TTC549 (cell line): ENCODE results near the gene TMEM94.
"Not testable (repeated sequence)": the region's sequence is repeated elsewhere in the genome, so short reads cannot be mapped to it uniquely, and the experiment has no call there.

Experiments used
- FAIRE-seq: peaks from 2 replicates; lab custom pipeline; 2012; peaks lifted over from hg19 to GRCh38; lab: Jason Lieb, UNC

Gene TMEM94

GRCh38 chr17:75511610-75512575 is 55.5 kb downstream of the TMEM94 start:
- FAIRE-seq, result no peak

DNA sequence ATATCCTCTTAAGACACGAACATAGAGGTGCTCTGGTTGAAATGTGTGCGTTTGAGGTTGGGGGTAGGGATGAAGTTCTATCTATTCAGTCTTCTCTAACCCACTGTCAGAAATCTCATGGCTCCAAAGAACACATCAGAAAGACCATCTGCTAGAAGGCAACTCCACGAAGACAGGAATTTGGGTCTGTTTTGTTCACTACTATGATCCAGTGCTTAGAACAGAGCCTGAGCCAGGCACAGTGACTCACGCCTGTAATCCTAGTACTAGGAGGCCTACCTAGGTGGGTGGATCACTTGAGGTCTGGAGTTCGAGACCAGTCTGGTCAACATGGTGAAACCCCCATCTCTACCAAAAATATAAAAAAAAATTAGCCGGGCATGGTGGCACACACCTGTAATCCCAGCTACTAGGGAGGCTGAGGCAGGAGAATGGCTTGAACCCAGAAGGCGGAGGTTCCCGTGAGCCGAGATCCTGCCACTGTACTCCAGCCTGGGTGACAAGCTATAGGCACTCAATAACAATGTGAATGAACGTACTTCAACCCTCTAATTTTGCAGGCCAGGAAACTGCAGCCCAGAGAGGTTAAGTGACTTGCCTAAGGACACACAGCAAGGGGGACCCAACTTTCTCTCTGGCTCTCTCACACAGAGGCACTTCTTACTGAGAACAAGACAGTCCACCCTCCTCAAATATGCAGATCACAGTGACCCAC is 56.6 kb downstream of the TMEM94 start:
- no peak for FAIRE-seq

DNA sequence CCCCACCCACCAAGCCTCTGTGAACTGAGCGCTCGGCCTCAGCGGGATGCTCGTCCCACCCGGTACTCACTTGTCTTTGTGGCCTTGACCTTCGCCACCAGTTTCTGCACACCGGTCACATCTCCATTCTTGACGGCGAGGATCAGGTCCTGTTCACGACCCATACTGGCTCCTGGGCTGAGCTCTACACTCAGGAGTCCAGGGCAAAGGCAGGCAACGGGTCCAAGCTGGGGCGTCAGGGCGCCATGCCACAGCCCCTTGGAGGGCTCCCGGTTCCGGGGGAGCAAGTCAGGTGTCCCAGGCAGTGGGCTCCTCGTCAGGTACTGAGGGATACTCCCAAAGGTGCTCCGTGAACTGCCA is 57.2 kb downstream of the TMEM94 start:
- FAIRE-seq, result no peak

- no peak for FAIRE-seq
Observed at GRCh38 chr17:75514299-75514918, 58.0 kb downstream of the TMEM94 start.

DNA sequence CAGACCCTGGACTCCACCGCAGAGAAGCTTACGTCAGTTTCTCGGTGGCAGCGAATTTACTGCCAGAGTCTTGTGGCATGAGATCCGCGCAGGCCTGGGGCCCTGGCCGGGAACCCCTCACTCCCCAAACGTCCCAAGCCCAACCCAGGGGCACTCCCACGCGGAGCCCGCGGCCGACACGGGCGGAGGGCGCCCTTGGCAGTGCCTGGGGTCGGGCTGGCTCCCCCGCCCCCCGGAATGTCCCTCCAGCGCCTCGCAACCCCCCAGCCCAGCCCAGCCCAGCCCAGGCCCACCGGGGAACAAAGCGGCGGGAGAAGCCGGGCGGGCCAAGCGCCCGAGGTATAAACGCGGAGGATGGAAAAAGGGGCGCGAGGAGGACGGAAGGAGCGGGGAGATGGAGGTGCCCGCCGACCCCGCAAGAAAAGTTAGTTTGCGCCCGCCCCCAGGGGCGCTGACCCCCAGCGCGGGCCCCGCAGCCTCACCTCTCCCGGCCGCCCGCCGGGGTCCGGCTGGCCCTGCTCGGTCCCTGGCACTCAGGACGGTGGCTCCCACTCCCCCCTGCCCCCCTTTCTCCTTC is 58.6 kb downstream of the TMEM94 start:
- FAIRE-seq, result no peak

- FAIRE-seq, result no peak
Observed at GRCh38 chr17:75515496-75516254, 59.2 kb downstream of the TMEM94 start, which contains the start of gene CASKIN2. TSS of gene CASKIN2 (minus strand) at chr17:75515537. CDS start at chr17:75513804, 1,733 bp downstream.

DNA sequence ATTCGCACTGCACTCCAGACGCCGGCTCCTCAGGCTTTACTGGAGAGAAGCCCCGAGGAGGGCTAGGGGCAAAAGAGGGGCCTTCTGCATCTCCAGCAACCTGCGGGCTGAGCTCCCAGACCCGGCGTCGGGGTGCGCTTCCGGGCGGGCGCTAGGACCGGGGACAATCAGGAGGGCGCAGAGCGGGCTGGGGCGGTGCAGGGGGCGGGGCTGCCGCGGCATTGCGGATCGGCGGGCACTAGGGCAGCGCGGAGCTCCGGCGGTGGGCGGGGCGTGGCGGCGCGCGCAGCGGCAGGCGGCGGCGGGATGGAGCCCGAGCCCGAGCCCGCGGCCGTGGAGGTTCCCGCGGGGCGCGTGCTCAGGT is 59.8 kb downstream of the TMEM94 start, which contains the start of gene TSEN54:
TSEN54 (plus strand) TSS at position 274 of the 364 bp plus-strand sequence; CDS start at position 307, 33 bp downstream.
- FAIRE-seq, result no peak

GRCh38 chr17:75516619-75517296 is 60.3 kb downstream of the TMEM94 start:
- FAIRE-seq, result no peak

GRCh38 chr17:75517297-75517865 is 60.9 kb downstream of the TMEM94 start:
- FAIRE-seq, result no peak

GRCh38 chr17:75518201-75518600 is 61.8 kb downstream of the TMEM94 start:
- FAIRE-seq, result no peak

DNA sequence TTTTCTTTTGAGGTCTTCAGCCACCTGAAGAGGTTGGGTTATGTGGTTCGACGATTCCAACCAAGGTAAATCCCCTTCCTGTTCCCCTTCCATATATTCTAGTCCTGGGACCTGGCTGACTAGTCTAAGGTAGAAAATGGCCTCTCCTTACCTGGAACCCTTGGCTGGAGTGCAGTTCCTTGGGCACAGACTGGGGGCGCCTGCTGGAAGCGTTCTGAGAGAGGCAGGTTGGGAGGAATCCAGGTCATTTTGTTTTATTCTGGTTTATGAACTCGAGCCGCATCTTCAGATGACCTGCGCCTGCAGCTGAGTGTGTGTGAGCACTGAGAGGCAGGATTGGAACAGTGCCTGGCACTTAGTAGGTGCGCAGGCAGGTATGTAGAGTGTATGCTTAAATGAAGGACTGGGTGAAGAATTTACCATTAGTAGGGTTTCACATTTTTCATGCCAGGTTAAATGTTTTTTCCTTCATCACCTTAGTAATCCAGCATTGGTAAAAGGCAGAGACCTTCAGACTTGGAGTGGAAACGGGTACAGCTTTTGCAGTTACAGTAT is 62.6 kb downstream of the TMEM94 start:
- no peak for FAIRE-seq

- not testable (repeated sequence) for FAIRE-seq
Observed at GRCh38 chr17:75520413-75520812, 64.0 kb downstream of the TMEM94 start.

GRCh38 chr17:75521290-75521689 is 64.9 kb downstream of the TMEM94 start:
- no peak for FAIRE-seq

GRCh38 chr17:75521951-75522727 is 65.7 kb downstream of the TMEM94 start:
- FAIRE-seq, result no peak

GRCh38 chr17:75523647-75524046 is 67.2 kb downstream of the TMEM94 start:
- FAIRE-seq, result no peak

DNA sequence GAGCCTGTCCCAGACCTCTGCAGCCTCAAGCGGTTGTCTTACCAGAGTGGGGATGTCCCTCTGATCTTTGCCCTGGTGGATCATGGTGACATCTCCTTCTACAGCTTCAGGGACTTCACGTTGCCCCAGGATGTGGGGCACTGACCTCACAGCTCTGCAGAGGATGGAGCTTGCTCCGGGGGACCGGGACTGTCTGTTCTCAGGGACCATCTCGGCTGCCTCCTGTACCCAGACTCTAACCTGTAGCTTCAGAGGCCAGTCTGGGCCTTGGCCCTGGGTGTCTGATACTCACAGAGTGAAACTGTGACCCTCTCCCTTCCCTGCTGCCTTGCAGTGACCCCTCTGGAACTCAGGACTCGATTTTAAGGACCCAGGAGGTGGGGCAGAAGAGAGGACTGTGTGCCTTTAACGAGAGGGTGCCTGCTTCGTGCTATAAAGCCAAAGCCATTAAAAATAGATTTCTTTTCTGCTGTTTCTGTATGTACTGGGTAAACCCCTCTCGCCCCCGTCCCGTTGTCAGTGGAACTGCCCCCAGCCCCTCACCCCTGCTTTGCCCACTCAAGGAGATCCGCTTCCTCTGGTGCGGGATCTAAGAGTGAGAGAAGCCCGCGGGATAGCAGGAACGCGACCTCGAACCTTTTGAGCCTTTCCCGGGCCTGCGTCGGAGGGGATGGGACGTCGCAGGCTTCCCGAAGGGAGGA is 68.0 kb downstream of the TMEM94 start:
- no peak for FAIRE-seq

DNA sequence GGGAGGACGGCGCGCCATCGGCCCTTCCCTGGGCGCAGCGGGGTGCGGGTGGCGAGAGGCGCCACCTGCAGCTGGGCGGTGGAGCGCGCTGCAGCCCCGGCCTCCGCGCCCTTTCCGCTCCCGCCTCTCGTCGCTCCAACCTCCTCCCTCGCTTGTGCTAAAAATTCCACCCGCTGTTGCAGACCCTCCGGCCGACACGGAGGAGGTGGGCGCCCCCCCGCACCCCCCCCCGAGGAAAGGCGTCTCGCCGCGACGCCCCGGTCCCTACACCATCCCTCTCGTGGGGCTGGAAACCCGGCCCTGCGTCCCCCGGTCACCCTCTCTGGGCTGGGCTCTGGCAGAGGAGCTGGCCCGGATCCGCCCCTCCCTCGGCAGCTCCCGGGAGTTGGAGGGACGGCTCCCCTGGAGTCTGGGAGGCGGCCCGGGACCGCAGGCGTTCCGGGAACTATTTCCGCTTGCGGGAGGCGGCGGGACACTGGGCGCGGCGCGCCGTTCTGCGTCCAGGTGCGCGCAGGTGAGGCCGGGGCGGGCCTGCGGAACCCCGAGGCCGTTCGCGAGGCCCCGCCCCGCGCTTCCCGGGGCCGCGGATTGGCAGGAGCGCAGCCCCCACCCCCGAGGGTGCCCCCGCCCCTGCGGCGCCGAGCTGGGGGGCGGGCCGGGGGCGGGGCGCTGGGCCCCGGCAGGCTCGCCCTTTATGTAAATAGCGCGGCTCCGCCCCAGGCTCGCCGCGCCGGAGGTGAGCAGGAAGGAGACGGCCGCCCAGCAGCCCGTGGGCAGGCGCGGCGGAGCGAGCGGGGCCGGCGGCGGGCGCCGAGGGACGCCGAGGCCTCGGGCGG is 68.8 kb downstream of the TMEM94 start, which contains the start of gene LLGL2:
LLGL2 (plus strand) TSS at position 728 of the 836 bp plus-strand sequence. CDS start 17,730 bp downstream, outside the sequence.
- FAIRE-seq, result no peak
